HG03342 (cell line): Measurements from ENCODE around the gene NCMAP.
A peak's percentile ranks its signal among the peaks of the same experiment; 100 is the strongest.

Experiments
- ATAC-seq: cut with Tn5 transposase; IDR thresholded peaks from one replicate; pipeline ENCODE4 v1.9.1; 2021; ENCODE audit warnings: mild to moderate bottlenecking, moderate library complexity; ENCODE audit not compliant: unreplicated experiment

The NCMAP gene

GRCh38 chr1:24621121-24621520 is 65.2 kb downstream of the NCMAP start:
- ATAC-seq, result no peak

DNA sequence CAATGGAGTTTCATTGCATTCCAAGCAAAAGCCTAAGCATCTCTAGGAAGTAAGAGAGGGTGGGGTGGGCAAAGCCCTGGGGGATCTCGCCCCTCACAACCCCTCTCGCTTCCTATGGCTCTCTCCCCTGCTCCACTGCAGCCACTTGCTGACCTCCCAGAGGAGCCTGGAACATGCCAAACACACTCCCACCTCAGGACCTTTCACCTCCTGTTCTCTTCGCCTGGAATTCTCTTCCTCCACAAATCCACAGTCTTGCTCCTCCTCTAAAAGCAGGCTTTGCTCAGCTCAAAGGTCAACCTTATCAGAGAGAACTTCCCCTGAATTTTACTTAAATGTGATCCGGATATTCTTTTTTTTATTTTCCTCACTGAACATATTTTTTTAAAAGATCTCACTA is 66.3 kb downstream of the NCMAP start:
- ATAC-seq, result no peak

GRCh38 chr1:24632832-24633175 is 76.9 kb downstream of the NCMAP start:
- ATAC-seq, result no peak

GRCh38 chr1:24635195-24635843 is 79.4 kb downstream of the NCMAP start:
- no peak for ATAC-seq

DNA sequence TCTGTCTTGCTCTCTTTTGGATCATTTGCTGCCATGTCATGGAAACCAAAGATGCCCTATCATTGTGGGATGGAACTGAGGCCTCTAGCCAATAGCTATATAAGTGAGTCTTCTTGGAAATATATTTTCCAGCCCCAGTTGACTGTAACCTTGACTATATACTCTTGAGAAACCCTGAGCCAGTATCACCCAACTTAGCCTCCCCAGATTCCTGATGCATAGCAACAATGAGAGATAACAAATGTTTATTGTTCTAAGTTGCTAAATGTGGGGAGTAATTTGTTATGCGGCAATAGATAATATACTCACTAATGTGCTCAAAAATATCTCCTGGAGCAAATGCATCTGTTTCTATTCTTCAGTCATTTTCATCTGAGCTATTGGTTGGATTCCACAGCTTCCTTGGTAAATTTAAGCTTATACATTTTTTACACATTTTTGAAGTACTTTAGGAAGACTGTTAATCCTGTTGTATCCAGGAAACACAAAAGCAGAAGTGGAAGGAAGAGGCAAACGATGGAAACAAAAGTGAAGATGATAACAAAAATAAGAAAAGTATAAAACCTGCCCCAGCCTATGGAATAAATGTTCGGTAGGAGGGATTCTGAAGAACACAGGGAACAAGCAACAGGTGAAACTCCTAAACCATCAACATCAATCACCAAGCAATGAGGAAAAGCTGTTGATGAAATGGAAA is 80.9 kb downstream of the NCMAP start:
- no peak for ATAC-seq

DNA sequence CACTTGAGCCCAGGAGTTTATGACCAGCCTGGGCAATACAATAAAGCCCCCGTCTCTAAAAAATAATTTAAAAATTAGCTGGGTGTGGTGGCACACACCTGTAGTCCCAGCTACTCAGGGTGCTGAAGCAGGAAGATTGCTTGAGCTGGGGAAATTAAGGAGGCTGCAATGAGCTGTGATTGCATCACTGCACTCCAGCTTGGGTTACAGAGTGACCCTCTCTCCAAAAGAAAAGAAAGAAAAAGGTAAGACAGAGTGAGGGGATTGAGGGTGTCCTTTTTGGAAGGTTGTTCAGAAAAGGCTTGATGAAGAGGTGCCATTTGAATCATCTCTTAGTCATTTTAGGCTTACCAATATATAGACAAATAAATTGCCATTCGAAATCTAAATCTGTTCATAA is 83.2 kb downstream of the NCMAP start:
- ATAC-seq, result no peak

DNA sequence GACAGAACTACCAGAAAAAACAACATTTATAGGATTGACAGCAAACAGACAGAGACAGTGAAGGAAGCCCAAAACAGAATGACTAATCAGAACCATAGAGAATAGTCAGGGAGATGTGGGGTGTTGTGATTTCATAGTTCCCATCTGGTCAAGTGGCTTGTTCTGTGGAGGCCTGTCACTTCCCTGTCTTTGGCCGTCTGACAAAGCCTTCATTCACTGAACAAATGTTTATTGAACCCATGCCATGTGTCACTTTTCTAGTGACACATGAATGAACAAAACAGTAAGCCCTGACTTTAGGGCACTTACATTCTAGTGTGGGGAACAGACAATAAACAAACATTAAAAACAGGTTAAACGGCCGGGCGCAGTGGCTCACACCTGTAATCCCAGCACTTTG is 84.0 kb downstream of the NCMAP start:
- ATAC-seq, result no peak

- no peak for ATAC-seq
These were observed 84.4 kb downstream of the NCMAP start for GRCh38 chr1:24640288-24640687.

GRCh38 chr1:24641646-24642151 is 85.8 kb downstream of the NCMAP start:
- no peak for ATAC-seq

- peak; percentile 87 for ATAC-seq
These were observed 86.8 kb downstream of the NCMAP start, which contains the start of gene SRRM1 for GRCh38 chr1:24642481-24643362. Gene SRRM1 (plus strand): TSS chr1:24643302. CDS start chr1:24643327, 25 bp downstream.

DNA sequence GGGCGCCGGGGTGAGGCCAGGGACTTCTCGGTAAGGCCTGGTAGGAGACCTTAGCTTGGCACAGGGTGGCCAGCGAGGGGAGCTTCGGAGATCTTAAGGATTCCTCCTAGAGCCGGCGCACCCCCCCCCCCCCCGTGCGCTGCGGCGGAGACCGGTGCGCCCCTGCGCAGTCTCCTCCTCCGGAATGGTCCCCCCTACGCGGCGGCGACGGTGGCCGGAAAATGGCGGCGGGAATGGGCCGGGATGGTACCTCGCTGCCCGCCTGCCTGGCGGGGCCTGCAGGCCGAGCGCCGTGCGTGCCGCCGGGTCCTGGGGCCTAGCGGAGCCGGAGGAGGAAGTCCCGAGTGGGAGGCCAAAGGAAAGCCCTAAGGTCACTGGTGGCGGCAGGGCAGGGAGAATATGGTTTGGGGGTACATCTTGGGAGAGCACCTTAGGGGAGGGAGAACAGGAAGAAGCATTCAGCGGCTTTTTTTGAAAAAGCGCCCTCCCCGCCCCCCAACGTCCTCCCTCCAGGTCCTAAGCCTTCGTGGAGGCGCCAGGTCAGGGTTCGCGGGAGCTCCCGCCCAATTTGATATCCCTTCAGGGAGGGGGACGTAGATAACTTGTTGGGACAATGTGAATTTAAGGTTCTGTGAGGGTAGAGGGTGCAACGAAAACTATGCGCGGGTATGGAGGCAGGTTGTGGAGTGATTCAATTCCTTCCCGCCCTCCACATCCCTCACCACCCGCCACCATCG is 87.6 kb downstream of the NCMAP start:
- ATAC-seq, result peak; percentile 16

DNA sequence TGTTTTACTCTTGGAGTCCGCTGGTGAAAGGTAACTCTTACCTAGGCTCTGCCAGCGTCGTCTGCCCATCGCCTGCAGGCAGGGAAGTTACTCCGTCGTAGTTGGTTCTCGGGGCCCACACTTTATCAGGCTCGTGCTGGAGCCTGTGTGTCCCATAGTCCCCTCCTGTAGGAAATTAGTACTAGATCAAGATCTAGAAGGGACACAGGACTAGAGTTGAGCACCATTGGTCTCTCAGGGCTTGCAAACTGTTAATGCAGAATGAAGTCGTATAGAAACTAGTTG is 88.2 kb downstream of the NCMAP start:
- no peak for ATAC-seq

DNA sequence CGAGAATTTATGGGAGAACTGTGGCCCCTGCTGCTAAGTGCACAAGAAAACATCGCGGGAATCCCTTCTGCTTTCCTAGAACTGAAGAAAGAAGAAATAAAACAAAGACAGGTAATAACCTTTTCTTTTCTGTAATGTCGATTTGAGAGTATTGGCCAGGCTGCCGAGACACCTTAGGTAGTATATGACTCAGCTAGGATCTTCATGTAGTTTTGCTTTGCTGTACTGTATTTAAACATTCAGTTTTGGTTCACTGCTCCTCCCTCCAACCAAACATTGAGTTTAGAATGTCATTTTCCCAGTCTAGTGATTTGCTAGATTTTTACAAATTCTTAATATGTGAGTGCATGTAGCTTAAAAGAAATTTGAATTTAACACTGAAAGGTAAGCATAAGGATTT is 93.0 kb downstream of the NCMAP start:
- no peak for ATAC-seq

- ATAC-seq, result no peak
These were observed 96.5 kb downstream of the NCMAP start for GRCh38 chr1:24652382-24652781.

DNA sequence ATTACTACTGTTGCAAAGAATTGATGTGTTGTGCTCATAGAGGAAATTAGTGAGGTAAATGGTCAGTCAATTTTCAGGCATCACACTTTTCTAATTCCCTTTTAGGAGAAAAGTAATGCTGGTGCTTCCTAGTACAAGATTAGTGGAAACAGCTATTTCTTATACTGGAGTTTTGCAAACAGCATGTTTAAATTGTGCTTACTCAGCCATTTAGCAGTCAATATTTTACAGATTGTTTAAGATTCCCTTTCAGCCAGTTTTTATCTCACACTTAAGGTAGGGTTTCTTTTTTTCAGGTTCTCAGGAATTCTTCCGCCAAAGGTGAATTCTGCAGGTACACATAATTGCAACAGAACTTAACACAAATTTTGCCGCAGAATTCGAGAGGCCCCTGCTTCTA is 98.1 kb downstream of the NCMAP start:
- ATAC-seq, result no peak

DNA sequence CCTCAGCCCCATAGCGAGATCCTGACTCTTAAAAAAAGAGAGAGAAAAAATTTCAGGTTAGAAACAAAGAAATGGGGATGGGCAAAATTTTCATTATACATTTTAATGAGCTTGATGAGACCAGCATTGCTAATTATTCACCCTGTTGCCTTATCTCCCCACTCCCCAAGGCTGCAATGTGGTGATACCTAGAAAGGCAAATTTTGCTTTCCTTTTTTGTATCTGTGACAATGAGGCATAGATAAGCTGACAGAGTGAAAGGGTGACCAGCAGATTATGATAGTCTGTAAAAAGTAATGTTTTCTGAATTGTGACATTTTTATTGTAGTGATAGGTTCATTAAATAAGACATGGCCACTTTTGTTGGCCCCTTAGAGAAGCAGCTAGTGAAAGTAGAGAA is 100.2 kb downstream of the NCMAP start:
- ATAC-seq, result no peak

DNA sequence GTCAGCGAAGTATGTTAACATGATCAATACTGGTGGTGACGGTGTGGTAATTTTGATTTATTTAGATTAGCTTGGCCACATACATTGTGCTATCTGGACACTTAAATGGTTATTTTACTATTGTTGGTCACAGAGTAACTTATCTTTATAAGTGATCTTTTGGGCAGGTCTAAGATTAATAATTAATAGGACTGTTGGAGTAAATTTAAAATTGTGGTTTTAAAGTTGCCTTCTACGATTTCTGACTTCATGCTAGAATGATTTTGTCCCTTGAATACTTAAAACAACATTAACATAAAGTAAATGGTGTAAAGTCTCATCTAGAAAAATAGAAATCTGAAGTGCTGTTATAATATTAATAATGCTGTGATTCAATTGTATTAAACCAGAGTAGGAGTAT is 101.9 kb downstream of the NCMAP start:
- ATAC-seq, result no peak
